ENCODE results near the gene LARP6.
"Not testable (repeated sequence)": the region's sequence is repeated elsewhere in the genome, so short reads cannot be mapped to it uniquely, and the experiment has no call there.

The LARP6 gene

DNA sequence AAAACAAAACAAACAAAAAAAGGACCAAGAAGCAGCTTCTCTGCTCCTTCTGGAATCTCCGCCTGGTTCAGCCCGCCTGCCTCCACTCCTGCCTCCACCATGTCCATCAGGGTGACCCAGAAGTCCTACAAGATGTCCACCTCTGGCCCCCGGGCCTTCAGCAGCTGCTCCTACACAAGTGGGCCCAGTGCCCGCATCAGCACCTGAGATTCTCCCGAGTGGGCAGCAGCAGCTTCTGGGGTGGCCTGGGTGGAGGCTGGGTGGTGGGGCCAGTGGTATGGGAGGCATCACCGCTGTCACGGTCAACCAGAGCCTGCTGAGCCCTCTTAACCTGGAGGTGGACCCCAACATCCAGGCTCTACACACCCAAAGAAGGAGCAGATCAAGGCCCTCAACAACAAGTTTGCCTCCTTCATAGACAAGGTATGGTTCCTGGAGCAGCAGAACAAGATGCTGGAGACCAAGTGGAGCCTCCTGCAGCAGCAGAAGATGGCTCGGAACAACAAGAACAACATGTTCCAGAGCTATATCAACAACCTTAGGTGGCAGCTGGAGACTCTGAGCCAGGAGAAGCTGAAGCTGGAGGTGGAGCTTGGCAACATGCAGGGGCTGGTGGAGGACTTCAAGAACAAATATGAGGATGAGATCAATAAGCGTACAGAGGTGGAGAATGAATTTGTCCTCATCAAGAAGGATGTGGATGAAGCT lies 4.8 kb upstream of the LARP6 start:
- DNase-seq, result not testable (repeated sequence)

DNA sequence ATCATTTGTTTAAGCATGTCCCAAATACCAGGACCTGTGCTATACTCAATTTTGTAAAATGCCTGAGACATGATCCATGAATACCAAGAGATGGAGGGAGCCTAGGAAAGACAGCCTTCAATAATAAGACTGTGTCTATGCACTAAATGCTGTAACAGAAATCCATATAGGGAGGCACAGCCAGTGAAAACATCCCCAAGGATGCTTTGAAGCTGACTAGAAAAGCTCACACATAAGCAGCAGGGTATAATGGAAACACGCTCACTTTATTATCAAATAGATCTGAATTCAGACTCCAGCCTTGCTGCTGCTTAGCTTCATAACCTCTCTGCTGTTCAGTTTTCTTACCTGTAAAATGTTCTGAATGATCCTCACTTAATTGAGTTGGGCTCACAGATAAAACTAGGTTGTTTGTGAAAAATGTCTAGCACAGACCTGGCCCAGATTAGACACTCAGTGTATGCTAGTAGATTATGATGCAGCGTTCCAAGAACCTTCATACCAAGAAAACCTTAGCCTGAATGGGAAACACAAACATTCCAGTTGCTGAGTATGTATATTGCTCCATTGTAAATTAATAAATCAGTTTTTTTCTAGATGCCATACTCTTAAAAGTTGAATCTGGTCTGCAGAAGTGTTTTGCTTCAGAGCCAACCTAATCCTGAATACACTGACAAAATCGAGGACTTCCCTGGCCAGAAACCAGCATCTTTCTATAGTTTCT lies 3.8 kb upstream of the LARP6 start:
- DNase-seq, result no peak

DNA sequence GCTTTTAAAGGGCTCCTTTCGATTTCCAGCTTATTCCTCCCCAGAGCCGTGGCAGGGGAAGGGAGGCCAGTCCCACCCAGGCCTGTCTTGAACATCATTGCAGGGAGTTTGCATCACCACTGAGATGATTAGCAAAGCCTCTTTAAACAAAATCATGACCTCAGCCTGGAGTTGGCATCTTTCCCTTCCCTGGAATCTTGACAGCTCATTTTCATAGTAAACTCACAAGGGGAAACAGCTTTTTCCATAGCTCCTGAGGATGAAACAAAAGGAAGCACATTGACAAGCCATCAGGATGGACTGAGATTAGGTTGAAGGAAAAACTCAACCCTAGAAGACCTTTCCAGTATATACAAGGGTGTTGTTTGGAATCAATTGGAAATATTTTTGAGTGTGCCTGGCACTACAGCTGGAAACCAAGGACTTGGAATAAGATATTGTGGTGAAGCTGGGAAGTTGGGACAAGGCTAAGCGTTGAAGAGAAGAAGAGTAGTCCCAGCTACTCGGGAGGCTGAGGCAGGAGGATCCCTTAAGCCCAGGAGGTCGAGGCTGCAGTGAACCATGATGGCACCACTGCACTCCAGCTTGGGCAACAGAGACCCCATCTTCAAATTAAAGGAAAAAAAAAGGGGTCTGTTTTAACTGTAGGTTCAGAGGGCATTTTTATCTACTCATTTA lies 3.1 kb upstream of the LARP6 start:
- DNase-seq, result no peak

- DNase-seq, result no peak
Measured at GRCh38 chr15:70856177-70856883, 2.4 kb upstream of the LARP6 start.

DNA sequence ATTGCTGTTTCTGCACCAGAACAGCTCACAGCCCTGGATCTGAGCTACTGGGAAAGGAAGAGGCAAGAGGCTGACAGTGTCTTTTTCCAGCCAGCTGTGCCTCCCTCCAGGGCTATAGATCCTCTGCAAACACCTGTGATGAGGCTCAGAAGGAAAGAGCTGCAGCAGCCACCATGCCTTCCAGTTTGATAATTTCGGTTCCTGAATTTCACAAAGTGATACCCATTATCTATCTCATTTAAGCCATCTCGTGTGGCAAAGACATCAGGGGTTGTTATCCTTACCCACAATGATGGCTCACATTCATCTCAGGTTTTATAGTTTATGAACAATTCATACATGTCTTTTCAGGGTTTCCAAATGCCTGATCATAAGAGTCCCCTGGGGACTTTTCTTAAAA lies 1.8 kb upstream of the LARP6 start:
- DNase-seq, result no peak

GRCh38 chr15:70854666-70854976 lies 664 bp upstream of the LARP6 start:
- no peak for DNase-seq

GRCh38 chr15:70853318-70853972 lies 512 bp downstream of the LARP6 start:
- DNase-seq, result no peak

- DNase-seq, result no peak
Measured at GRCh38 chr15:70852501-70853317, 1.2 kb downstream of the LARP6 start.

DNA sequence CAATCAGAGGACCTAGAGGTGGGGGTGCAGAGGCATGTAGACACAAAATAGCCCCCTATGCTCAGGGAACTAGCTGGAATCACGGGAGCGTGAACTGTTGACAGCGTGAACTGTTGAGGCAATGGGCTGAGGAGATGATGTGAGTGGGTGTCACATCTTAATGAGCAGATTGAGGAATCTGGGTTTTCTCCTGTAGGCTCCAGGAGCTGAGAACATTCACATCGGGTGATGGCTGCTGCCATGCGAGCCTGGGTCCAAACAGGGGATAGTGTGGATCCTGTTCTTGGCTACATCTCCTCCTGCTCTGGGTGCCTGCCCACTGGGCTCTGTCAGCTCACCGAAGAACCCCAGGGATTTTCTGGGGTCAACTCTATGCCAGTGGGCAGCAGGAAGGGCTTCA lies 2.1 kb downstream of the LARP6 start:
- no peak for DNase-seq

GRCh38 chr15:70845602-70846360 lies 8.2 kb downstream of the LARP6 start:
- peak in 1 of 2 experiments; percentile 29 for DNase-seq

DNA sequence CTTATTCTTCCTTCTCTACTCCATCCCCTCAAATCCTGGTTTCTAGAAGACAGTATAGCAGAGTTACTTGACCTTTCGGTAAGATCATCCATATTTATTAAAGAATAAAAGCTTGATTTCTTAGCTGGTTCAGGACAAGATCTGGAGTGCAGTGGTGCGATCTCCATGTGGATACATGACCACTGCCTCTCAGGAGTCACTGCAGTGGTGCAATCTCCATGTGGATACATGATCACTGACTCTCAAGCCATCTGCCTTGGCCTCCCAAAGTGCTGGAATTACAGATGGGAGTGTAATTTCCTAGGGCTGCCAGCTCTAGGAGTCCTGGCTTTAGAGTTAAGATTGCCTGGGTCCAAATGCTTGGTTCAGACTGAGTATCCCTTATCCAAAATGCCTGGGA lies 16.5 kb downstream of the LARP6 start:
- no peak for DNase-seq

DNA sequence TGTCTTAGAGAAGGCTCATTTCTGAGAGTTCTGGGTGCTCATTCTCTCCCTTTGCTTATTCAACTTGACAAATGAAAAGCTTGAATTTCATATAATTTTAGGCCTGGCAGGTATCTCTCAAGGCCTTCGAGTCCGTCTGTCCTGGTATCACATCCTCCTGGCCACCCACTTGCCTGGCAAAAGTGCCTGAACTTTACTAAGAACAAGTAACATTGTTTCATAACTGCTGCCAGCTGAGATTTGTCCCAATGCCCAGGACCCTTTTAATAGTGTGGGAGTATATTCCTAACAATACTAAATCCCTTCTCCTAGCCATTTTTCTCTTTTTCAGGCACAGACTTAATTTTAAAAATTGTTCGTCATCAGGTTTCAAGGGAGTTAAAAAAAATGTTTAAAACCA lies 18.1 kb downstream of the LARP6 start:
- no peak for DNase-seq

GRCh38 chr15:70835415-70835814 lies 18.5 kb downstream of the LARP6 start:
- DNase-seq, result no peak

GRCh38 chr15:70834999-70835398 lies 19.0 kb downstream of the LARP6 start:
- no peak for DNase-seq

- peak; percentile 57 to 84 for DNase-seq
Measured at GRCh38 chr15:70833861-70834765, 19.8 kb downstream of the LARP6 start.

DNA sequence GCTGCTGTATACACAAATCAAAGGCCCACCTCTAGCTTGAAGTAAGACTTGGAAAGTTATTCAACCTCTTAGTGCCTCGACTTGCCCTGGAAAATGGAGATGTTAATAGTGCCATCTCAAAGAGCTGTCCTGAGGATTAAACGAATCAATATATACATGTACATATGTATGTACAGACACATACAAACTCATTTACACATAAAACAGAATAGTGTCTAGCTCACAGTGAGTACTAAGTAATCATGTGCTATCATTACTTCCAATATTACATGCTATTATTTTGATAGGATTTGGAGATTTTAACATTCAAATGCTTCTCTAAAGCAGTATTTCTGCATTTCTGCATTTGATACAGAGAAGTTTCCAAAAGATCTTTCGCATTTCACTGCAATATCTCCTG lies 20.5 kb downstream of the LARP6 start:
- DNase-seq, result no peak

DNA sequence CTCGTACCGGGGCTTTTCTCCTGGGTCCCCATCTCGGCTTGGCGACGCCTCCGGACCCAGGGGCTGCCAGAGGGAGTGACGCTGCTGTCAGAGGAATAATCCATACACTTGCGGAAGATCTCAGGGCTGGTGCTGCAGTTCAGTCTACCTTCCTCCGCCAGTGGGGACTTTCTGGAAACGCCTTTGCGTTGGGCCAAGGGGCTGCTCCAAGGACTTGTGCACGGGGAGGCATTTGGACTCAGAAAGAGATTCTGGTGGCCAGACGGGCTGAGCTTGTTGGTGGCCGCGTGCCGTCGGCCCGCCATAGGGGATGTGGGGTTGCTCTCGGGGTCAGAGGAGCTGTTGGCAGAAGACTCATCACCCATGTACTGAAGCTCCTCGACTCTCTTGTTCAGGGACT lies 21.8 kb downstream of the LARP6 start:
- DNase-seq, result no peak

GRCh38 chr15:70831094-70831911 lies 22.7 kb downstream of the LARP6 start:
- no peak for DNase-seq

DNA sequence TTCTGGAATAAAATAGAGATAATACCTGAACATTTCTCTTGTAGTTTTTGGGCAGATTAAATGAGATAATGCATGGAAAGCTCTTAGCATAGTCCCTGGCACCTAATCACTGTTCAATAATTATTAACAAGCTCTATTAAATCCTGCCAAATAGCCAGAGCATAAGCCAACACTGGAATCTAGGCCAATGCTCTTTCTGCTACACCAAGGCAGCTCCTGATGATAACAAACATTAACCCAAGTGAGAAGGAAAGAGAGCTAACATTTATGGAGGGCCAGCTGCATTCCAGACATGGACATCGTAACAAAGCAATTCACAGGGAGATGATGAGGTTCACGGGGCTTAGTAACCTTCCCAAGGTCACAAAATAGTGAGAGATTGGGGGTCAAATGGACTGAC lies 23.3 kb downstream of the LARP6 start:
- no peak for DNase-seq
